OCI-LY3 (cell line): Measurements from ENCODE around the gene WDR43.

Experiments used
- H2AFZ ChIP-seq: fragments of 200-600, 300-600 bp; shearing (Covaris generic); 2 replicates; pipeline ENCODE4 v1.6.0; 2014; ENCODE audit warnings: antibody characterized with exemption, low read depth, low read length
- H3K27ac ChIP-seq: fragments of 200-600, 300-600 bp; sonication (generic); 2 replicates; pipeline ENCODE4 v1.5.1; 2014; ENCODE audit warnings: mild to moderate bottlenecking, low read length, moderate library complexity, mixed read lengths
- H3K27me3 ChIP-seq: fragments of 200-600, 300-600 bp; sonication (generic); 2 replicates; pipeline ENCODE4 v1.6.1; 2014; ENCODE audit warnings: low read depth, low read length, mixed read lengths
- H3K36me3 ChIP-seq: fragments of 200-600, 300-600 bp; sonication (generic); replicated peaks from 2 replicates; pipeline ENCODE3; 2014; ENCODE audit warnings: low read depth, low read length, mixed read lengths
- H3K4me1 ChIP-seq: fragments of 300-600, 200-600 bp; sonication (generic); 2 replicates; pipeline ENCODE4 v1.6.1; 2014; ENCODE audit warnings: low read length, mixed read lengths
- H3K4me2 ChIP-seq: fragments of 200-600, 300-600 bp; sonication (generic); 2 replicates; pipeline ENCODE4 v1.6.1; 2014; ENCODE audit warnings: low read length, mixed read lengths
- H3K4me3 ChIP-seq: fragments of 300-600, 200-600 bp; sonication (generic); 2 replicates; pipeline ENCODE4 v1.5.1; 2014; ENCODE audit warnings: antibody characterized with exemption, mild to moderate bottlenecking, low read length, moderate library complexity
- H3K79me2 ChIP-seq: fragments of 300-600, 200-600 bp; shearing (Covaris generic); 2 replicates; pipeline ENCODE4 v1.6.1; 2014; ENCODE audit warnings: mild to moderate bottlenecking, low read length, mixed read lengths
- H3K9ac ChIP-seq: fragments of 300-600, 200-600 bp; shearing (Covaris generic); 2 replicates; pipeline ENCODE4 v1.6.0; 2014; ENCODE audit warnings: mild to moderate bottlenecking, low read length, moderate library complexity
- H3K9me3 ChIP-seq: fragments of 200-600, 300-600 bp; shearing (Covaris generic); 2 replicates; pipeline ENCODE4 v1.6.1; 2014; ENCODE audit warnings: low read length, mixed read lengths; ENCODE audit not compliant: insufficient read depth
- H4K20me1 ChIP-seq: fragments of 200-600, 300-600 bp; sonication (generic); 2 replicates; pipeline ENCODE4 v1.6.1; 2016; ENCODE audit warnings: low read length, mixed read lengths; ENCODE audit not compliant: insufficient read depth
- CTCF ChIP-seq: fragments of 200-600, 300-600 bp; sonication (generic); IDR thresholded peaks from 2 replicates; pipeline ENCODE4 v1.5.1; 2014; ENCODE audit warnings: antibody characterized with exemption, low read length, low read depth
- EZH2phosphoT487 ChIP-seq: fragments of 200-600 bp; shearing (Covaris generic); IDR thresholded peaks from 2 replicates; pipeline ENCODE4 v1.6.1; 2018; ENCODE audit warnings: antibody characterized with exemption, mixed run types, low read depth

The WDR43 gene

GRCh38 chr2:28994074-28994473 lies 99.6 kb downstream of the WDR43 start:
- no peak overlapping the region for H3K27ac ChIP-seq
- no peaks in the 10 kb centered on the region for H3K4me1 ChIP-seq
- no peak overlapping the region for H3K4me2 ChIP-seq
- peaks cover 8% of the 10 kb centered on the region; the same call in 1 of the 2 replicates for H3K27me3 ChIP-seq
- H3K79me2 ChIP-seq, result no peaks in the 10 kb centered on the region
- no peak overlapping the region for H2AFZ ChIP-seq
- H4K20me1 ChIP-seq, result no peaks in the 10 kb centered on the region
- H3K36me3 ChIP-seq, result no peaks in the 10 kb centered on the region
- TF ChIP-seq CTCF (no peak), EZH2phosphoT487 (no peak)
- no peaks in the 10 kb centered on the region for H3K9me3 ChIP-seq
- H3K4me3 ChIP-seq, result no peak overlapping the region
- H3K9ac ChIP-seq, result no peak overlapping the region

- H3K27me3 ChIP-seq, result peaks cover 8% of the 10 kb centered on the region; the same call in 1 of the 2 replicates
- no peaks in the 10 kb centered on the region for H3K9me3 ChIP-seq
- no peak for TF ChIP-seq CTCF
- no peak for TF ChIP-seq EZH2phosphoT487
- no peak overlapping the region for H3K9ac ChIP-seq
- H3K36me3 ChIP-seq, result no peaks in the 10 kb centered on the region
- H3K79me2 ChIP-seq, result no peaks in the 10 kb centered on the region
- no peak overlapping the region for H3K27ac ChIP-seq
- no peak overlapping the region for H3K4me3 ChIP-seq
- H4K20me1 ChIP-seq, result no peaks in the 10 kb centered on the region
- no peak overlapping the region for H3K4me2 ChIP-seq
- H2AFZ ChIP-seq, result no peak overlapping the region
- H3K4me1 ChIP-seq, result no peaks in the 10 kb centered on the region
Measured at GRCh38 chr2:28994679-28995078, 100.2 kb downstream of the WDR43 start.

GRCh38 chr2:28995765-28996750 lies 101.6 kb downstream of the WDR43 start:
- Histone ChIP-seq H2AFZ (no peak overlapping the region), H3K9me3 (no peaks in the 10 kb centered on the region), H4K20me1 (no peaks in the 10 kb centered on the region), H3K9ac (no peak overlapping the region), H3K36me3 (no peaks in the 10 kb centered on the region), H3K4me2 (no peak overlapping the region), H3K79me2 (no peaks in the 10 kb centered on the region), H3K4me3 (no peak overlapping the region), H3K27ac (no peak overlapping the region), H3K4me1 (peaks cover 11% of the 10 kb centered on the region), H3K27me3 (peaks cover 8% of the 10 kb centered on the region; the same call in 1 of the 2 replicates)
- no peak for TF ChIP-seq EZH2phosphoT487
- no peak for TF ChIP-seq CTCF

- H3K27me3 ChIP-seq, result peaks cover 8% of the 10 kb centered on the region; the same call in 1 of the 2 replicates
- no peaks in the 10 kb centered on the region for H3K9me3 ChIP-seq
- no peak overlapping the region for H3K27ac ChIP-seq
- H3K9ac ChIP-seq, result no peak overlapping the region
- no peaks in the 10 kb centered on the region for H4K20me1 ChIP-seq
- H3K79me2 ChIP-seq, result no peaks in the 10 kb centered on the region
- no peak overlapping the region for H2AFZ ChIP-seq
- no peak for TF ChIP-seq EZH2phosphoT487
- no peak for TF ChIP-seq CTCF
- no peaks in the 10 kb centered on the region for H3K36me3 ChIP-seq
- peaks cover 11% of the 10 kb centered on the region for H3K4me1 ChIP-seq
- H3K4me3 ChIP-seq, result no peak overlapping the region
- H3K4me2 ChIP-seq, result no peak overlapping the region
Measured at GRCh38 chr2:28997237-28997846, 102.9 kb downstream of the WDR43 start.
